ENCODE measurements around the gene VWF. TPM values are rescaled to one million over a fixed set of nuclear protein-coding genes. Genes with fewer than 3 reads are reported as not detected.
A peak's percentile ranks its signal among the peaks of the same experiment; 100 is the strongest.

Gene VWF
- total RNA-seq, 2 donors from 2014 or later, result 189 to 331 TPM

DNA sequence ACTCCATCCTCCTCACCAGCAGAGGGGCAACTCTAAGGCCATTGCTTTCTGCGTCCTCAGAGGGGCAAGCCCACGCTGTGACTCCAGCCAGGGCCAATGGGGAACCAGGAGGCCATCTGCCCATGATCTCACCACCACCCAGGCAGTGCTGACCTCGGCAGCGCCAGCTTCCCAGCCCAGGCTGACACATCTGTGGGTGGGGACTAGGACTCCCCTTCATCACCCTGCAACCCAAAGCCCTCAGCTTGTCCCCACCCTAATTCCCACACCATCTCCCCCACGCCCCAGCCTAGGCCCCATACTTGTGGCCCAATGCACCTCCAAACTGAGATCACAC is 58.6 kb downstream of the VWF start:
- TF ChIP-seq, protein P1, sequence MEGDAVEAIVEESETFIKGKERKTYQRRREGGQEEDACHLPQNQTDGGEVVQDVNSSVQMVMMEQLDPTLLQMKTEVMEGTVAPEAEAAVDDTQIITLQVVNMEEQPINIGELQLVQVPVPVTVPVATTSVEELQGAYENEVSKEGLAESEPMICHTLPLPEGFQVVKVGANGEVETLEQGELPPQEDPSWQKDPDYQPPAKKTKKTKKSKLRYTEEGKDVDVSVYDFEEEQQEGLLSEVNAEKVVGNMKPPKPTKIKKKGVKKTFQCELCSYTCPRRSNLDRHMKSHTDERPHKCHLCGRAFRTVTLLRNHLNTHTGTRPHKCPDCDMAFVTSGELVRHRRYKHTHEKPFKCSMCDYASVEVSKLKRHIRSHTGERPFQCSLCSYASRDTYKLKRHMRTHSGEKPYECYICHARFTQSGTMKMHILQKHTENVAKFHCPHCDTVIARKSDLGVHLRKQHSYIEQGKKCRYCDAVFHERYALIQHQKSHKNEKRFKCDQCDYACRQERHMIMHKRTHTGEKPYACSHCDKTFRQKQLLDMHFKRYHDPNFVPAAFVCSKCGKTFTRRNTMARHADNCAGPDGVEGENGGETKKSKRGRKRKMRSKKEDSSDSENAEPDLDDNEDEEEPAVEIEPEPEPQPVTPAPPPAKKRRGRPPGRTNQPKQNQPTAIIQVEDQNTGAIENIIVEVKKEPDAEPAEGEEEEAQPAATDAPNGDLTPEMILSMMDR (IDR thresholded peaks at IDR 0.05), result no peak
- no peak for DNase-seq (ENCODE audit: low spot score)
- H3K4me1 ChIP-seq, result peaks cover 0 to 21% of the 10 kb centered on the region in 2 donors
- no peak overlapping the region for H3K4me3 ChIP-seq
- H3K36me3 ChIP-seq, result peaks cover 4% of the 10 kb centered on the region
- peak overlapping the region in 1 of 2 donors; percentile 7 for H3K27ac ChIP-seq
- no peaks in the 10 kb centered on the region for H3K9me3 ChIP-seq
- no peaks in the 10 kb centered on the region for H3K27me3 ChIP-seq

- H3K27ac ChIP-seq, result peak overlapping the region in 1 of 2 donors; percentile 7
- H3K4me1 ChIP-seq, result peaks cover 0 to 16% of the 10 kb centered on the region in 2 donors
- no peak for DNase-seq (ENCODE audit: low spot score)
- H3K27me3 ChIP-seq, result no peaks in the 10 kb centered on the region
- no peaks in the 10 kb centered on the region for H3K9me3 ChIP-seq
- no peak overlapping the region for H3K4me3 ChIP-seq
- peaks cover 4% of the 10 kb centered on the region for H3K36me3 ChIP-seq
- TF ChIP-seq, protein P1 (IDR thresholded peaks at IDR 0.05), result no peak
Observed at GRCh38 chr12:6065131-6065862, 59.2 kb downstream of the VWF start.

DNA sequence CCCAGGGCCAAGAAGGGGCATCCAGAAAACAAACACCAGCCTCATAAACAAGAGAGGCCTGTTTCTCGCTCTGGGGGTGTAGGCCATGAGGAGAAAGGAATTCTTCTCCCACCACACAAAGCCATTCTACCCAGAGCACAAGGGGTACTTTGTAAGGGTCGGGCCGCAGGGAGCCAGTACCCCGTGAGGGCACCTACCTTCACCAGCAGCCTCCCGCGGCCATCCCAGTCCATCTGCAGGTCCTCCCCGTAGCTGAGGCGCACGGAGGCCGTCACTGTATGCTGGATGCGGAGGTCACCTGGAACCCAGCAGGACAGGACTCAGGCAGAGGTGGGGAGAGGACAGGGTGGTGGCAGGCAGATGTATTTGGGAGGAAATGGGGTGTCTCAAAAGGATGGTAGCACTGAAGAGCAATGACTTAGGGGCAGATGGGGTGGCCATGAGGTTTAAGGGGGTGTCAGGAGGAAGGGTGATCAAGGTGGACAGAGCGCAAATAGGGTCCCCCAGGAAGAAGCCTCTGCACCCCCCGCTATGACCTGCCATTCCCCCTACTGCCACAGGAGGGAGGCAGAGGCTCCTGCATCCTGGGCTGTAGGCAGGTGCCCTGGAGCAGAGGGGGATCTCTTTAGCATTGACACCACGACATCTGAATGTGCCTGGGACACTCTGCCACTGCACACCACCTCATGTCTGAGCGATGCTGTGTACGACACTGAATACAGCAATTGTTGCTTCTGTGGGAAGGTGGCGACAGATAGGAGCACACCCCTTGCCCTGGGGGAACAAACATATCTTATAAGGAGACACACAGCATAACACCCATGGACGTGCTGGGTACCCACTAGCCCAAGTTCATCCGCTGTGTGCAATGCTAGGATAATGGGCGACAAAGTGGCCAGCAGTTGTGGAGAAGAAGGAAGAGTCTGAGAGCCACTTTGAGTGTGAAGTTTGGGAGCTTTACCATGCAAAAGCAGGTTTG is 61.4 kb downstream of the VWF start:
- Histone ChIP-seq H3K27me3 (no peaks in the 10 kb centered on the region), H3K27ac (no peak overlapping the region), H3K9me3 (no peaks in the 10 kb centered on the region), H3K4me3 (no peak overlapping the region), H3K36me3 (peaks cover 4% of the 10 kb centered on the region), H3K4me1 (peaks cover 0 to 6% of the 10 kb centered on the region in 2 donors)
- no peak for DNase-seq (ENCODE audit: low spot score)
- TF ChIP-seq, protein P1 (IDR thresholded peaks at IDR 0.05), result peak; percentile 82 to 92

DNA sequence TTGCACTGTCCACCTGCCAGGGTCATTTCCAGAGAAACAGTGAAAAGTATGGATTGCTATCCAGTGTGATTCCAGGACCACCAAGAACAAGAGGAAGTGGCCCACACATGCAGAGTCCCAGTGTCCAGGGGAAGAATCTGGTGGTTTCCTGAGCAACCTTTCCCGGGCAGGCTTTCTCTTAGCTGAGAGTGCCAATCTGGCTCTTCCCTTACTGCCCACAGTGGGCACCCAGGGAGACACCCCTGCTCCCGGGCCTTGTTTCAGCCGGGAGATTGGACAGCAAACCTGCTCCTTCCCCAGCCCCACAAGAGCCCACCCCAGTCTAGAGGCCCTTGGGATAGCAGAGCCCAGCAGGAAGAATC is 62.1 kb downstream of the VWF start:
- TF ChIP-seq, protein P1 (IDR thresholded peaks at IDR 0.05), result no peak

DNA sequence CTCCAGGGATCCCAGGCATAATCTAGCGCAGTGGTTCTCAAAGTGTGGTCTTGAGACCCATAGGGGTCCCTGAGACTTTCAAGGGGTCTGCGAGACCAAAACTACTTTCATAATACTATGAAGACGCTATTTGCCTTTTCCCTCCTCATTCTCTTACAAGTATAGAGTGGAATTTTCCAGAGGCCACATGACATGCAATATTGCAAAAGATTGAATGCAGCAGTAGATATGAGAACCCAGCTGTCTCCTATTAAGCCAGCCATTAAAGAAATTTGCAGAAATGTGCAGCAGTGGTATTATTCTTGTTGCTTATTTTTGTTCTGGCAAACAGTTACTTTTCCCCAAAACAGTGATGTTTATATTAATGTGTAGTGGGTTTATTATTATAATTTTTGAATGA is 62.8 kb downstream of the VWF start:
- no peak overlapping the region for H3K4me3 ChIP-seq
- no peaks in the 10 kb centered on the region for H3K9me3 ChIP-seq
- no peak overlapping the region for H3K27ac ChIP-seq
- no peaks in the 10 kb centered on the region for H3K27me3 ChIP-seq
- TF ChIP-seq, protein P1 (IDR thresholded peaks at IDR 0.05), result no peak
- H3K4me1 ChIP-seq, result peaks cover 0 to 10% of the 10 kb centered on the region in 2 donors
- H3K36me3 ChIP-seq, result peaks cover 4% of the 10 kb centered on the region
- no peak for DNase-seq (ENCODE audit: low spot score)

More for the DNA sequence above, 62.1 kb downstream of the VWF start:
- H3K27me3 ChIP-seq, result no peaks in the 10 kb centered on the region
- peaks cover 0 to 6% of the 10 kb centered on the region in 2 donors for H3K4me1 ChIP-seq
- no peak overlapping the region for H3K27ac ChIP-seq
- H3K9me3 ChIP-seq, result no peaks in the 10 kb centered on the region
- H3K36me3 ChIP-seq, result peaks cover 4% of the 10 kb centered on the region
- DNase-seq (ENCODE audit: low spot score), result no peak
- no peak overlapping the region for H3K4me3 ChIP-seq
